GM18502 (cell line): ENCODE results near the gene ECM1.

Experiments used
- ATAC-seq: cut with Tn5 transposase; IDR thresholded peaks from one replicate; pipeline ENCODE4 v1.9.1; 2021; ENCODE audit warnings: mild to moderate bottlenecking; ENCODE audit not compliant: unreplicated experiment, poor library complexity

Gene ECM1

DNA sequence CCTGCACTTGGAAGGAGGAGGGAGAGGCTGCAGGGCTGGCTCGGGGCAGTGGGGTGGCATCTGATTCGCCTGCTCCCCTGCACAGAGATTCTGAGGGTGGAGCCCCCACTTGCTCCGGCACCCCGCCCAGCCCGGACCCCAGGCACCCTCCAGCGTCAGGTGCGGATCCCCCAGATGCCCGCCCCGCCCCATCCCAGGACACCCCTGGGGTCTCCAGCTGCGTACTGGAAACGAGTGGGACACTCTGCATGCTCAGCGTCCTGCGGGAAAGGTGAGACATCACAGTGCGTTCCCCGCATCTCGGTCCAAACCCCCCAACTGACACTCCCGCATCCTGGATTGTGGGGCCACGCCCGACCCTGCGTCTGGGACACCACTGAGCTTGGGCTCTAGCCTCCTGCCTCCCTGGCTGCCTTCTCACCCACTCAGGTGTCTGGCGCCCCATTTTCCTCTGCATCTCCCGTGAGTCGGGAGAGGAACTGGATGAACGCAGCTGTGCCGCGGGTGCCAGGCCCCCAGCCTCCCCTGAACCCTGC lies 49.2 kb downstream of the ECM1 start:
- ATAC-seq = no peak

DNA sequence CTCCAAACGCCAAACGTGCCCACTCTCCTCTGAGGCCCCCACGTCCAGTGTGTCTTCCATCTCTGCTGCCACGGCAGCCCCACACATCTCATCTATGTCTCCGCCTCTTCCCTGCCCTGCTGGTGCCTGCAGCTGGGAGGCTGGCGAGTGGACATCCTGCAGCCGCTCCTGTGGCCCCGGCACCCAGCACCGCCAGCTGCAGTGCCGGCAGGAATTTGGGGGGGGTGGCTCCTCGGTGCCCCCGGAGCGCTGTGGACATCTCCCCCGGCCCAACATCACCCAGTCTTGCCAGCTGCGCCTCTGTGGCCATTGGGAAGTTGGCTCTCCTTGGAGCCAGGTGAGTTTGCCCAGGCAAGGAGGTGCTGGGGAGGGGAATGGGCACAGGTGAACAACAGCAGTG lies 49.9 kb downstream of the ECM1 start:
- no peak for ATAC-seq

DNA sequence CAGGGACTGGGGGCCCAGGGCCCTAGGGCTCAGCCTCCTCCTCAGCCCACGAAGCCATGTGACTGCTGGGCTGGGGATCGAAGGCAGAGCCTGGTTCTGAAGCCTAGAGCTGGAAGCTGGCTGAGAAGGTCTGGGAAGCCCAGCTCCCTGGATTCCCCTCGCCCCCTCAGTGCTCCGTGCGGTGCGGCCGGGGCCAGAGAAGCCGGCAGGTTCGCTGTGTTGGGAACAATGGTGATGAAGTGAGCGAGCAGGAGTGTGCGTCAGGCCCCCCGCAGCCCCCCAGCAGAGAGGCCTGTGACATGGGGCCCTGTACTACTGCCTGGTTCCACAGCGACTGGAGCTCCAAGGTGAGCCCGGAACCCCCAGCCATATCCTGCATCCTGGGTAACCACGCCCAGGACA lies 50.4 kb downstream of the ECM1 start:
- no peak for ATAC-seq

DNA sequence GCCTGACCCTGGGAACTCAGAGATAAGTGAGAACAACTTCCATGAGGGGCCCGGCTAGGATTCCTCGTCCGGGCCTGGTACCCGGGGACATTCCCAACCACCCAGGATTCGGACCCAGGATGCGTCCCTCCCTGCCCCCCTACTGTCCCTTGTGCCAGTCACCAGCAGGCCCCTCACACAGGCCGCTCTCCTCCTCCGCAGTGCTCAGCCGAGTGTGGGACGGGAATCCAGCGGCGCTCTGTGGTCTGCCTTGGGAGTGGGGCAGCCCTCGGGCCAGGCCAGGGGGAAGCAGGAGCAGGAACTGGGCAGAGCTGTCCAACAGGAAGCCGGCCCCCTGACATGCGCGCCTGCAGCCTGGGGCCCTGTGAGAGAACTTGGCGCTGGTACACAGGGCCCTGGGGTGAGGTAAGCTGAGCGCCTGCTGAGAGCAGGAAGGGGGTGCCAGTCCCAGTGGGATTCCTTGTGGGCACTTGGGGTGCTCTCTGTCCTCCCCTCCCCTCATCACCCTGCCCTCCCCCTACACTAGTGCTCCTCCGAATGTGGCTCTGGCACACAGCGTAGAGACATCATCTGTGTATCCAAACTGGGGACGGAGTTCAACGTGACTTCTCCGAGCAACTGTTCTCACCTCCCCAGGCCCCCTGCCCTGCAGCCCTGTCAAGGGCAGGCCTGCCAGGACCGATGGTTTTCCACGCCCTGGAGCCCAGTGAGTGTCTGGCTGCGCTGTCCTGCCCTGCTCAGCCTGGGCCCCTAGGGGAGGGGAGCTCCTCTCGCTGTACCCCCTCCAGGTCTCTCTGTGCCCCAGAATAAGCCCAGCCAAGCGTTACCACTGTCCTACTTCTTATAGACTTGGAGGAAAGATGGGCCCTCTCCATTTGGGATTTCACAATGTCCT lies 51.1 kb downstream of the ECM1 start:
- no peak for ATAC-seq

DNA sequence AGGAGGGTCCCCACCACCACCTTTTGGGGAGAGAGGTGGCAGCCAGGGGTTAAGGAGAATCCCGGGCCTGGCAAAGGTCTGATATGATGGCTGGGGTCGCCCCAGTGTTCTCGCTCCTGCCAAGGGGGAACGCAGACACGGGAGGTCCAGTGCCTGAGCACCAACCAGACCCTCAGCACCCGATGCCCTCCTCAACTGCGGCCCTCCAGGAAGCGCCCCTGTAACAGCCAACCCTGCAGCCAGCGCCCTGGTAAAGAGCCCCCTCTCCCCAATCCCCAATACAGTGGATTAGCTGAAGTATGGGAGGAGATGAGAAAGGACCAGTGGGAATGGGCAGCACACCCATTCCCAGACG lies 51.7 kb downstream of the ECM1 start:
- no peak for ATAC-seq

DNA sequence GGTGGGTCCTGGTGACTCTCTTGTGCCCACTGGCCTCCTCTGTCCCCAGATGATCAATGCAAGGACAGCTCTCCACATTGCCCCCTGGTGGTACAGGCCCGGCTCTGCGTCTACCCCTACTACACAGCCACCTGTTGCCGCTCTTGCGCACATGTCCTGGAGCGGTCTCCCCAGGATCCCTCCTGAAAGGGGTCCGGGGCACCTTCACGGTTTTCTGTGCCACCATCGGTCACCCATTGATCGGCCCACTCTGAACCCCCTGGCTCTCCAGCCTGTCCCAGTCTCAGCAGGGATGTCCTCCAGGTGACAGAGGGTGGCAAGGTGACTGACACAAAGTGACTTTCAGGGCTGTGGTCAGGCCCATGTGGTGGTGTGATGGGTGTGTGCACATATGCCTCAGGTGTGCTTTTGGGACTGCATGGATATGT lies 52.1 kb downstream of the ECM1 start:
- ATAC-seq = no peak

DNA sequence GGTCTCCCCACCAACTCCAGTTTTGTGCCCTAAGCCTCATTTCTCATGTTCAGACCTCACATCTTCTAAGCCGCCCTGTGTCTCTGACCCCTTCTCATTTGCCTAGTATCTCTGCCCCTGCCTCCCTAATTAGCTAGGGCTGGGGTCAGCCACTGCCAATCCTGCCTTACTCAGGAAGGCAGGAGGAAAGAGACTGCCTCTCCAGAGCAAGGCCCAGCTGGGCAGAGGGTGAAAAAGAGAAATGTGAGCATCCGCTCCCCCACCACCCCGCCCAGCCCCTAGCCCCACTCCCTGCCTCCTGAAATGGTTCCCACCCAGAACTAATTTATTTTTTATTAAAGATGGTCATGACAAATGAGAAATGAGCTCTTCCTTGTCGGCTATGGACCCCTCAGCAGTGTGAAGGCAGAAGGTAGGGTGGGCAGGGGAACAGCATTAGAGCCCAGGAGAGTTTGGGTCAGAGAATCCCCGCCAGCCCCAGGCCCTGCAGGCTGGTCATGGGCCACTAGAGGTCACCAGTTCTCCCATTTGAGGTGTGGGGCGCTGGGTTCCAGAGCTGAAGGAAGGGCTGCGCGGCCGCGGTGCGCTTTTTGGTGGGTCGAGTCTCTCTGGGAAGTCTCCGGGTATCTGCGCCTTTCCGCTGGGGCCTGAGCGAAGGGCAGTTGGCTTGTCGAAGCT lies 52.8 kb downstream of the ECM1 start:
- peak; percentile 29 for ATAC-seq

DNA sequence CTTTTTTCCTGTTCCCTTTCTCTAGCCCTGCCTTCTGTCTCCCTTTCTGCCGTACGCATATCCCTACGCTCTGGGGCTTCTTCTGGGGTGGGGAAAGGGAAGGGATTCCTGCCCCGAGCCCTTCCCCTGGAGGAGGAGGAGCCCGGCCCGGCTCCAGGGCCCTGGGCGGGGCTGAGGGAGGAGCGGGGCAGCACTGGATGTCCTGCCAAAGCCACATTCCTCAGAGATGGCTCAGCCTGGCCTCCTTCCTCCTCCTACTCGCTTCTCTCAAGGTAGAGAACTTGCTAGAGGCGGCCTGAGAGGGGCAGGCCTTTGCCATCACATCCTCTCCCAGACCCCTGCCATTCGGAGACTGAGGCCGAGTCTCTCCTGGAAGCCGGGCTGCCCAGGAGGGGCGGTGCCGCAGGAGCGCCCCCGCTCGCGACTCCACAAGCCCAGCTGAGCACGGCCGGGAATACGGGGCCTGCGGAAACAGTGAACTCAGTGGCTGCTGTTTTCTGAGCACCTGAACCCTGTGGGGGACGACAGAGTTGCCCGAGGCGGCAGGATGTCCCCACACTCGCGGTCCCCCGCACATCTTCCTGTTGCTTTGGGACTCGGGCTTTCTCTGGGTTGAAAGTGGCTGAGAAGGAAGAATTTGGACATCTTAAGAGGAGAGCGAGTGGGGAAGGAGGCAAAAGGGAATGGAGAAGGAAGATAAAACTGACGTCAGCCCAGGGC lies 53.5 kb downstream of the ECM1 start:
- peak; percentile 22 for ATAC-seq

DNA sequence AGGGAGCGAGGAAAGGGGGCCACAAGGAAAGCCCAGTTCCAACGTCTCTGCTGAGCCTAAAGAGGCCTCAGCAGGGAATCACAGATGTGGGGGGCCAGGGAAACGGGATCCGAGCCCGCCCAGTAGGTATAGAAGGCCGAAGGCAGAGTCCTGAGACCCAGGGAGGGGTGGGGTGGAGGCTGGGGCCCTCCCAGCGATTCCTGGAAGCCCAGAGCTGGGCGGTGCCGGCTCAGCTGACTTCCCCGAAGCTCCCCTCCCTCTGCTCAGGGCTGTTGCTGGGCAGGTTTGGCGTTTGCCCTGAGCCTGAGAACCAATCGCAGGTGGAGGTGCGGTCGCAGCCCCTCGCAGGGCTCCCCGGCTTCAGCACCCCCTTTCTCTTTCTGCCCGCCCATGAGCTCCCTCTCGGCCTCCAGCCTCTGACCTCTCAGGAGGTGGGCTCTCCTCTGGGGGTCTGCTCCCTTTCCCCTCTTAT lies 54.1 kb downstream of the ECM1 start:
- peak; percentile 44 for ATAC-seq

DNA sequence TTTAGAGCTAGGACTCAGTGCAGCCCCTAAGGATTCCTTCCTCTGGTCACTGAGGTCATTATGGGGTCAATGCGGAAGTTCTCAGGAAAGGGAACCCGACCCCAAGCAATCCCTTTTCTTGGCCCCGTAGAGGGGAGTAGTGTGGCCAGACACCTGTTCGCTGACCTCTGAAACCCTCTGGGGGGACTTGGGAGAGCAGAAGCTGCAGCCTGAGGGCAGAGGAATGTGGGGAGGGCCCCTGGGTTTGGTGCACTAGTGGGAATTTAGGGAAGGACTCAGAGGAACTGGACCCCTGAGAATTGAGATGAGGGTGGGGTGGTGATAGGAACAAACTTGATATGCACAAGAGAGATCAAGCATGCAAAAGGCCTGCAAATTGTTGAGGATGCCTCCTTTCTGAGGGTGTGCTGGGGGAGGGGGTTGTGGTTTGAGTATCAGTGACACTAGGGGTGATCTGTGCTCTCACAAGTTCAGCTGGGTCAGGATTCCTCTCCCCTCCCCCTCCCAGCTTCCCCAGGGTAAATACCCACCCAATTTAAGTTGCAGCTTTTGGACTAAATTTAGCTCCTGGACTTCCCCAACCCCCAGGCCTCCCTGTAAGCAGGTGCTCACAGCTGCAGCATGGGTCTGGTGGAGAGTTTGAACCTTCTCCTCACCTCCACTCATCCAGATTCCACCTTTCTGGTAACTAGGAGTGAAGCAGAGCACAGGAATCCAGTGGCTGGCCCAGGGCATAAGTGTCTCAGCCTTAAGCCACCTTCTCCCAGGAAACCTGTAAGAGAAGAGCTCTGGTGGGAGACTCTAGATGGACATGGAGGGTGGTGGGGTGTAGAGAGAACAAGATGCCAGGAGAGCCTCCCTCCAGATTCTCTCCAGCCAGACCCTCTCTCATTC lies 54.8 kb downstream of the ECM1 start:
- peak; percentile 28 for ATAC-seq
